ENCODE results near the gene DIP2C. TPM values are rescaled to one million over a fixed set of nuclear protein-coding genes. Genes with fewer than 3 reads are reported as not detected.

The DIP2C gene
- total RNA-seq, 1 experiment from 2014 or later, result 4.6 TPM

GRCh38 chr10:676178-676577, 13.3 kb downstream of the DIP2C start:
- no peak for DNase-seq (ENCODE audit: low read depth)

- DNase-seq (ENCODE audit: low read depth), result no peak
Observed at GRCh38 chr10:675532-675931, 13.9 kb downstream of the DIP2C start.

- no peak for DNase-seq (ENCODE audit: low read depth)
Observed at GRCh38 chr10:673492-673891, 16.0 kb downstream of the DIP2C start.

- no peak for DNase-seq (ENCODE audit: low read depth)
Observed at GRCh38 chr10:672992-673391, 16.5 kb downstream of the DIP2C start.

GRCh38 chr10:672203-672602, 17.3 kb downstream of the DIP2C start:
- no peak for DNase-seq (ENCODE audit: low read depth)

- DNase-seq (ENCODE audit: low read depth), result no peak
Observed at GRCh38 chr10:670990-671389, 18.5 kb downstream of the DIP2C start.

GRCh38 chr10:670038-670437, 19.4 kb downstream of the DIP2C start:
- no peak for DNase-seq (ENCODE audit: low read depth)

- DNase-seq (ENCODE audit: low read depth), result no peak
Observed at GRCh38 chr10:668786-669485, 20.5 kb downstream of the DIP2C start.

GRCh38 chr10:667602-668143, 21.8 kb downstream of the DIP2C start:
- DNase-seq (ENCODE audit: low read depth), result no peak

- DNase-seq (ENCODE audit: low read depth), result no peak
Observed at GRCh38 chr10:667096-667495, 22.4 kb downstream of the DIP2C start.

- DNase-seq (ENCODE audit: low read depth), result no peak
Observed at GRCh38 chr10:666237-667012, 23.0 kb downstream of the DIP2C start.

GRCh38 chr10:665579-666091, 23.8 kb downstream of the DIP2C start:
- DNase-seq (ENCODE audit: low read depth), result no peak

GRCh38 chr10:664893-665292, 24.6 kb downstream of the DIP2C start:
- no peak for DNase-seq (ENCODE audit: low read depth)

- DNase-seq (ENCODE audit: low read depth), result no peak
Observed at GRCh38 chr10:664301-664700, 25.2 kb downstream of the DIP2C start.

GRCh38 chr10:663831-664251, 25.6 kb downstream of the DIP2C start:
- DNase-seq (ENCODE audit: low read depth), result no peak

- DNase-seq (ENCODE audit: low read depth), result no peak
Observed at GRCh38 chr10:663466-663751, 26.1 kb downstream of the DIP2C start.

GRCh38 chr10:662686-663465, 26.6 kb downstream of the DIP2C start:
- no peak for DNase-seq (ENCODE audit: low read depth)

GRCh38 chr10:662223-662605, 27.3 kb downstream of the DIP2C start:
- DNase-seq (ENCODE audit: low read depth), result no peak

- no peak for DNase-seq (ENCODE audit: low read depth)
Observed at GRCh38 chr10:661597-662222, 27.8 kb downstream of the DIP2C start.

- DNase-seq (ENCODE audit: low read depth), result no peak
Observed at GRCh38 chr10:660970-661596, 28.4 kb downstream of the DIP2C start.

- DNase-seq (ENCODE audit: low read depth), result no peak
Observed at GRCh38 chr10:660413-660969, 29.0 kb downstream of the DIP2C start.
